ENCODE data around the gene FAM186B.

DNA sequence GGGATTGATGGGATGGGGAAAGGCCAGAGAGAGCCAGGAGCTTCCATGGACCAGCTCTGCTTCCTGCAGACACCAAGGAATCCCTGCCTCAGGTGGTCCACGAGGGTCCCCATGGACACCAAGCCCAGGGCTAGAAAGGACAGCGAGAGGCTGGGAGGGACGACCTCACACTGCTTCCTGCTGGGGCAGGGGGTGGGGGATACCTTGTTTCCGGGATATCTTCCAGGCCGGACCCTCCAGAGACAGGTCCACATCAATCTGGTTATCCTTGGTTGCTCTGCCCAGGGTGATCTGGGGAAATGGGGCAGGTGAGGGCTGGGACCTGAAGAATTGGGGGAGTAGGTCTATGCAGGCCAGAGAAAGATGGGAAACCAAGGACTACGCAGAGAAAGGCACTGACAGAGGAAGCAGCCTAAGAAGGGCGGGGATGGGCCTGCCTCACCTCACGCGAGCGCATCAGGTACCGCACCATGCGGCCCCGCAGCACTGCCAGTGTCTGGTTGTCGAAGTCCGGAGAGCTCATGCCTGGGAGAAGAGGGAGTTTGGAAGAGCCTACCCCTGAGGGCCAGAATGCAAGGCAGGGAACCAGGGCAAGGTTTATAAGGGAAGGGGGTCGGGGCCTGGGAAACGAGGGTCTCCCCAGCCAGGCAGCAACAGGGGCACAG, 46.3 kb downstream of the FAM186B start:
- TF ChIP-seq FOXK2 (IDR thresholded peaks at IDR 0.05) (no peak), SUZ12 (IDR thresholded peaks at IDR 0.05) (no peak)
